ENCODE data around the gene NSD1. TPM values are rescaled to one million over a fixed set of nuclear protein-coding genes. Genes with fewer than 3 reads are reported as not detected.

Gene NSD1
- total and polyA plus RNA-seq, 9 of the 15 experiments (the other 6 are each of a cell fraction or from before 2014, with no cell fraction given): 3.8 to 51.0 (median 24.7) TPM

- peak in 1 of 2 experiments; percentile 32; a peak in 1 of 4 replicates for TF ChIP-seq HDAC1 (IDR thresholded peaks at IDR 0.05)
- no peak for TF ChIP-seq AFF1 (IDR thresholded peaks at IDR 0.05; ENCODE audit: low read depth in 1 of 2, partially characterized antibody in 2 of 2)
- TF ChIP-seq ZNF12 (CRISPR knock-in tag; IDR thresholded peaks at IDR 0.05): peak; percentile 94
- TF ChIP-seq SETDB1 (IDR thresholded peaks at IDR 0.05; ENCODE audit: low read length): no peak
- TF ChIP-seq ZMIZ1 (IDR thresholded peaks at IDR 0.05; ENCODE audit: low read depth in 2 of 2, low read length in 2 of 2): no peak
- no peak for TF ChIP-seq GTF2A2 (tag; IDR thresholded peaks at IDR 0.05)
- TF ChIP-seq FOXA1 (IDR thresholded peaks at IDR 0.05; ENCODE audit: borderline replicate concordance): no peak
- TF ChIP-seq MTF1 (CRISPR knock-in tag; IDR thresholded peaks at IDR 0.05; ENCODE audit: borderline replicate concordance): no peak
- no peak for TF ChIP-seq TAL1 (IDR thresholded peaks at IDR 0.05)
- TF ChIP-seq MAX (CRISPR knock-in tag; IDR thresholded peaks at IDR 0.05): no peak
- TF ChIP-seq PHF20 (IDR thresholded peaks at IDR 0.05; ENCODE audit: partially characterized antibody): no peak
- no peak for TF ChIP-seq ZFP36 (IDR thresholded peaks at IDR 0.05; ENCODE audit: low read depth, low read length, partially characterized antibody)
- TF ChIP-seq ZNF277 (CRISPR knock-in tag; IDR thresholded peaks at IDR 0.05; ENCODE audit: borderline replicate concordance): no peak
- TF ChIP-seq EHMT2 (IDR thresholded peaks at IDR 0.05): no peak
- TF ChIP-seq GATAD2A (IDR thresholded peaks at IDR 0.05): 0 out of 2 replicates have a peak, but pooled peaks have one; percentile 32
- TF ChIP-seq ZNF165 (CRISPR knock-in tag; IDR thresholded peaks at IDR 0.05; ENCODE audit: borderline replicate concordance): no peak
- TF ChIP-seq ZZZ3 (IDR thresholded peaks at IDR 0.05): no peak
Measured at GRCh38 chr5:177300236-177300880, 166.8 kb downstream of the NSD1 start (continued).

All from K562 (cell line).